ENCODE results near the gene DISC1. TPM values are rescaled to one million over a fixed set of nuclear protein-coding genes. Genes with fewer than 3 reads are reported as not detected.

The DISC1 gene
- total RNA-seq, 2 donors from 2014 or later, result 2.3 to 7.0 TPM

DNA sequence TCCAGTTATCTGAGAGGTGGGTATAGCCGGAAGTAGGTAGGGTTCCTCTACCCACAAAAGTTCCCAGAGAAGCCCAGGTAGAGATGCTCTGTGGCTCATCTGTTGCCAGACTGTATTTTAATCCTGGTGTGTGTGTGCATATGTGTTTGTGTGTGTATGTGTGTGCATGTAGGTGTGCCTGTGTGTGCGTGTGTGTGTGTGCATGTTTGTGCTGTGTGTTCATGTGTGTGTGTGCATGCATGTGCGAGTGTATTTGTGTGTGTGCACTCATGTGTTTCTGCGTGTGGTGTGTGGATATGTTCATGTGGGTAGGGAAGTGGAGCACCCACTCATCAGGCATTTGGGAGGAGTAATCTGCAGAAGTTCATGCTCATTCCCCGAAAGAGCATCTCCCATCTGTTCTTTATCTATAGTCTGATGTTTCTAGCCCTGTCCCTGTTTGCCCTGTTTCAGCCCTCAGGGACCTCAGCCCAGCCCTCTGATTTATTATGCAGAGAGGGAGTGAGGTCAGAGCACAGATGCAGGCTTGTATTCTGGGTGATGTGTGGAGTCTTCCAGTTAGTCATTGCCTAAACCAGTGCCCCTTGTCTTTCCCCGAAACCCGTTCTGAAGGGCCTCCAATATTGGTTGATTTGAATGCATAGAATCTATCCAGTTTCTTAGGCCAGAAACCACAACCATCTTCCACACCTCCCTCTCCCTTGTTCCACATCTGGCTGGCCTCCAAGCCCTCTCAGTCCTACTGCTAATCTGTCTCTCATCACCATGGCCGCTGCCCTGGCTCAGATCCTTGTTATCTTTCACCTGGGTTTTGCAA lies 69.1 kb downstream of the DISC1 start:
- intact Hi-C loops (cut with DNase I), result no loop called here
- Histone ChIP-seq H3K27ac (no peak overlapping the region), H3K9me3 (no peaks in the 10 kb centered on the region), H3K27me3 (no peaks in the 10 kb centered on the region), H3K36me3 (replicated peaks in 1 of 2; ENCODE audit: insufficient read depth in 1 of 2, low read depth in 2 of 2) (no peaks in the 10 kb centered on the region), H3K4me3 (no peak overlapping the region), H3K4me1 (no peaks in the 10 kb centered on the region)
- DNase-seq (no peak), ATAC-seq (no peak)
- TF ChIP-seq, protein P1, sequence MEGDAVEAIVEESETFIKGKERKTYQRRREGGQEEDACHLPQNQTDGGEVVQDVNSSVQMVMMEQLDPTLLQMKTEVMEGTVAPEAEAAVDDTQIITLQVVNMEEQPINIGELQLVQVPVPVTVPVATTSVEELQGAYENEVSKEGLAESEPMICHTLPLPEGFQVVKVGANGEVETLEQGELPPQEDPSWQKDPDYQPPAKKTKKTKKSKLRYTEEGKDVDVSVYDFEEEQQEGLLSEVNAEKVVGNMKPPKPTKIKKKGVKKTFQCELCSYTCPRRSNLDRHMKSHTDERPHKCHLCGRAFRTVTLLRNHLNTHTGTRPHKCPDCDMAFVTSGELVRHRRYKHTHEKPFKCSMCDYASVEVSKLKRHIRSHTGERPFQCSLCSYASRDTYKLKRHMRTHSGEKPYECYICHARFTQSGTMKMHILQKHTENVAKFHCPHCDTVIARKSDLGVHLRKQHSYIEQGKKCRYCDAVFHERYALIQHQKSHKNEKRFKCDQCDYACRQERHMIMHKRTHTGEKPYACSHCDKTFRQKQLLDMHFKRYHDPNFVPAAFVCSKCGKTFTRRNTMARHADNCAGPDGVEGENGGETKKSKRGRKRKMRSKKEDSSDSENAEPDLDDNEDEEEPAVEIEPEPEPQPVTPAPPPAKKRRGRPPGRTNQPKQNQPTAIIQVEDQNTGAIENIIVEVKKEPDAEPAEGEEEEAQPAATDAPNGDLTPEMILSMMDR (IDR thresholded peaks at IDR 0.05), result no peak
- no peak for TF ChIP-seq POLR2A (IDR thresholded peaks at IDR 0.05)
- 78% methylated on average over 8 of the region's 8 CpGs for WGBS, 2 donors

DNA sequence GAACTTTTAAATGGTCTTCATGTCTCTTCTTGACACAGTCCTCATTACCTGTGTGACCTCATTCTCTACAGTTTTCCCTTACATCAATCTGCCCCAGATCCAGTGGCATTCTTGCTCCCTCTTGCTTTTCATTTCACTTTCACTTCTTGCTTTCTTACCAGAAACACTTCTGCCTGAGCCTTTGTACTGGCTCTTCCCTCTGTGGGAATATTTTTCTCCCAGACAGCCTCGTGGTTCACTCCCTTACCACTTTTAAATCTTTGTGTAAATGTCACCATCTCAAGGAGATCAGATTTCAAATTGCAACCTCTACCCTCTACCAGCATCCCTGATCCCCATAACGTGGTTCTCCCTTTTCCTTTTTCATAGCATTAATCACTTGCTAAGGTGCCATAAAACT lies 73.2 kb downstream of the DISC1 start:
- TF ChIP-seq, protein P1 (IDR thresholded peaks at IDR 0.05), result no peak
- TF ChIP-seq POLR2A (IDR thresholded peaks at IDR 0.05), result no peak
- H3K27me3 ChIP-seq, result no peaks in the 10 kb centered on the region
- H3K27ac ChIP-seq, result no peak overlapping the region

DNA sequence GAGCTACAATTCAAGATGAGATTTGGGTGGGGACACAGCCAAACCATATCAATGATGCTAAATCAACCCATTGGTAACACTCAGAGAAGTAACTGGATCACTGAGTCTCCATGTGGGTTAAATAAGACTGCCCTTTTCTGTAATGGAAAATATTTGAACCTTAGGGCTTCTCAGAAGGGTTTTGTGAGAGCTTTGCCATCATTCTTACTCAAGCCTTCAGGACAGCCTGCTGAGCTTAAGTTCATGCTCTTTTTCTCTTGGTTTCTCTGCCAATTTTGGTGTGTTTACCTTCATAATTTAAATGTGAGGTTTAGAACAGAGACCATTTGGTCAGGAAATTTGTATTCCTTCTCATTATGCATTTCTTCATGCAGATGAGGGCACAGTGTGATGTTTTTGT lies 74.7 kb downstream of the DISC1 start:
- no peaks in the 10 kb centered on the region for H3K4me1 ChIP-seq
- no peaks in the 10 kb centered on the region for H3K36me3 ChIP-seq (replicated peaks in 1 of 2; ENCODE audit: insufficient read depth in 1 of 2, low read depth in 2 of 2)
- no peaks in the 10 kb centered on the region for H3K27me3 ChIP-seq
- no peak overlapping the region for H3K27ac ChIP-seq
- H3K4me3 ChIP-seq, result no peak overlapping the region
- TF ChIP-seq, protein P1 (IDR thresholded peaks at IDR 0.05), result no peak
- TF ChIP-seq POLR2A (IDR thresholded peaks at IDR 0.05), result no peak
- H3K9me3 ChIP-seq, result no peaks in the 10 kb centered on the region
- DNase-seq (no peak), ATAC-seq (no peak)
- intact Hi-C loops (cut with DNase I), result no loop called here

More for the DNA sequence above, 73.2 kb downstream of the DISC1 start:
- DNase-seq (no peak), ATAC-seq (no peak)
- intact Hi-C loops (cut with DNase I), result no loop called here
- WGBS, 2 donors, result 18 to 37% methylated on average over 2 of the region's 2 CpGs
- H3K9me3 ChIP-seq, result no peaks in the 10 kb centered on the region
- H3K4me1 ChIP-seq, result no peaks in the 10 kb centered on the region
- H3K4me3 ChIP-seq, result no peak overlapping the region
- H3K36me3 ChIP-seq (replicated peaks in 1 of 2; ENCODE audit: insufficient read depth in 1 of 2, low read depth in 2 of 2), result no peaks in the 10 kb centered on the region

DNA sequence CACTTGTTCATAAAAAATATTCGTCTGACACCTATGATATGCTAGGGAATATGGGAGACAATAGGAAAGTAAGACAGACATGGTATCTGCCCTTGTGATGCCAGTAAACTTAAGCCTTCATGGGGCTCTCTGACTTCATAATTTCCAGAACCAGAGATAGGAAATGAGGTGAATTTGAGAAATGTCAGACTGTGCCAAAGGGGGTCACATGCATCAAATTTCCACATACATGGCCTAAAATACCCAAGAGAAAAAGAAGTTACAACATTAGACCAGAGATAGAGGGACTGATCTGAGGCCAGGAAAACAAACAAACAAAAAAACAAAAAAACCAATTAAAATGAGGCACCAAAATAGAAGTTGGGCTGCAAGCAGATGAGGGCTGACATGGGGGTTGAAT lies 75.7 kb downstream of the DISC1 start:
- 55 to 78% methylated on average over 1 of the region's 1 CpG for WGBS, 2 donors
- no peak overlapping the region for H3K4me3 ChIP-seq
- no peak overlapping the region for H3K27ac ChIP-seq
- H3K36me3 ChIP-seq (replicated peaks in 1 of 2; ENCODE audit: insufficient read depth in 1 of 2, low read depth in 2 of 2), result no peaks in the 10 kb centered on the region
- DNase-seq, result no peak
- no peaks in the 10 kb centered on the region for H3K27me3 ChIP-seq
- intact Hi-C loops (cut with DNase I), result no loop called here
- no peaks in the 10 kb centered on the region for H3K9me3 ChIP-seq
- TF ChIP-seq POLR2A (IDR thresholded peaks at IDR 0.05), result no peak
- TF ChIP-seq, protein P1 (IDR thresholded peaks at IDR 0.05), result no peak
- H3K4me1 ChIP-seq, result no peaks in the 10 kb centered on the region
- no peak for ATAC-seq

GRCh38 chr1:231702804-231703203 lies 76.2 kb downstream of the DISC1 start:
- TF ChIP-seq, protein P1 (IDR thresholded peaks at IDR 0.05), result no peak
- TF ChIP-seq POLR2A (IDR thresholded peaks at IDR 0.05), result no peak
- 88 to 90% methylated on average over 1 of the region's 1 CpG for WGBS, 2 donors
- H3K4me3 ChIP-seq, result no peak overlapping the region
- H3K27ac ChIP-seq, result no peak overlapping the region
- intact Hi-C loops (cut with DNase I), result no loop called here
- DNase-seq (no peak), ATAC-seq (no peak)
- no peaks in the 10 kb centered on the region for H3K27me3 ChIP-seq
- no peaks in the 10 kb centered on the region for H3K36me3 ChIP-seq (replicated peaks in 1 of 2; ENCODE audit: insufficient read depth in 1 of 2, low read depth in 2 of 2)
- H3K9me3 ChIP-seq, result no peaks in the 10 kb centered on the region
- no peaks in the 10 kb centered on the region for H3K4me1 ChIP-seq
